ENCODE results near the gene TMEM138.

DNA sequence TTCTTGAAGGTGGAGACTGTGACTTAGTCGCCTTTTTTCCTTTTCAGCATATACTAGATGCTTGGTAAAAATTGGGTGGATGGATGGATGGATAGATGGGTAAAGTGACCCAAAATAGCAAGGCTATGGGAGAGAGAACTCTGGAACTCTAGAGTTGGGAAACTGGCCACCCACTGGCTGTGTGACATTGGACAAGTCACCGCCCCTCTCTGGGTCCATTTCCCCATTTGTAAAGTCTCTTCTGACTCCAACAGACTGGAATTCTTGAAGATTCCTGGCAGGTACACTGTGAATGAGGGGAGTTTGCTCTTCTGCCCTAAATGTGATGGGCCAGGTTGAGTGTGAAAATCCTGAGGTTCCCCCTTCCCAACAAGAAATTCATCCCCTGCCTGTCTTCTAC is 21.2 kb upstream of the TMEM138 start:
- TF ChIP-seq, protein P1, sequence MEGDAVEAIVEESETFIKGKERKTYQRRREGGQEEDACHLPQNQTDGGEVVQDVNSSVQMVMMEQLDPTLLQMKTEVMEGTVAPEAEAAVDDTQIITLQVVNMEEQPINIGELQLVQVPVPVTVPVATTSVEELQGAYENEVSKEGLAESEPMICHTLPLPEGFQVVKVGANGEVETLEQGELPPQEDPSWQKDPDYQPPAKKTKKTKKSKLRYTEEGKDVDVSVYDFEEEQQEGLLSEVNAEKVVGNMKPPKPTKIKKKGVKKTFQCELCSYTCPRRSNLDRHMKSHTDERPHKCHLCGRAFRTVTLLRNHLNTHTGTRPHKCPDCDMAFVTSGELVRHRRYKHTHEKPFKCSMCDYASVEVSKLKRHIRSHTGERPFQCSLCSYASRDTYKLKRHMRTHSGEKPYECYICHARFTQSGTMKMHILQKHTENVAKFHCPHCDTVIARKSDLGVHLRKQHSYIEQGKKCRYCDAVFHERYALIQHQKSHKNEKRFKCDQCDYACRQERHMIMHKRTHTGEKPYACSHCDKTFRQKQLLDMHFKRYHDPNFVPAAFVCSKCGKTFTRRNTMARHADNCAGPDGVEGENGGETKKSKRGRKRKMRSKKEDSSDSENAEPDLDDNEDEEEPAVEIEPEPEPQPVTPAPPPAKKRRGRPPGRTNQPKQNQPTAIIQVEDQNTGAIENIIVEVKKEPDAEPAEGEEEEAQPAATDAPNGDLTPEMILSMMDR (conservative IDR thresholded peaks at IDR 0.05; ENCODE audit: low read length): no peak
- TF ChIP-seq EZH2phosphoT487 (IDR thresholded peaks at IDR 0.05; ENCODE audit: borderline replicate concordance, low read depth, low read length): no peak
